ENCODE measurements around the gene USP17L27. TPM values are rescaled to one million over a fixed set of nuclear protein-coding genes. Genes with fewer than 3 reads are reported as not detected.

The USP17L27 gene
- total and polyA plus RNA-seq, 2 donors (not counting 3 experiments of a cell fraction or from before 2014, with no cell fraction given), result not detected

Other genes with a start within 250 kb of the USP17L27 start
- not detected in 2 replicates for gene FAM90A26, start 173.7 kb upstream of the USP17L27 start, total RNA-seq
- not detected in 2 replicates for gene FAM90A26, start 173.7 kb upstream of the USP17L27 start, polyA plus RNA-seq
- not detected in 2 replicates for gene USP17L10, start 133.5 kb upstream of the USP17L27 start, total RNA-seq
- not detected in 2 replicates for gene USP17L10, start 133.5 kb upstream of the USP17L27 start, polyA plus RNA-seq
- not detected in 2 replicates for gene USP17L11, start 128.7 kb upstream of the USP17L27 start, total RNA-seq
- gene USP17L11, start 128.7 kb upstream of the USP17L27 start, polyA plus RNA-seq, result not detected in 2 replicates
- gene USP17L12, start 124.0 kb upstream of the USP17L27 start, total RNA-seq, result not detected in 2 replicates
- gene USP17L12, start 124.0 kb upstream of the USP17L27 start, polyA plus RNA-seq, result not detected in 2 replicates
- gene USP17L13, start 119.3 kb upstream of the USP17L27 start, total RNA-seq, result not detected in 2 replicates
- not detected in 2 replicates for gene USP17L13, start 119.3 kb upstream of the USP17L27 start, polyA plus RNA-seq
- not detected in 2 replicates for gene USP17L15, start 109.8 kb upstream of the USP17L27 start, total RNA-seq
- not detected in 2 replicates for gene USP17L15, start 109.8 kb upstream of the USP17L27 start, polyA plus RNA-seq
- gene USP17L17, start 100.3 kb upstream of the USP17L27 start, total RNA-seq, result not detected in 2 replicates
- gene USP17L17, start 100.3 kb upstream of the USP17L27 start, polyA plus RNA-seq, result not detected in 2 replicates
- not detected in 2 replicates for gene USP17L18, start 95.5 kb upstream of the USP17L27 start, total RNA-seq
- not detected in 2 replicates for gene USP17L18, start 95.5 kb upstream of the USP17L27 start, polyA plus RNA-seq
- gene USP17L19, start 90.8 kb upstream of the USP17L27 start, total RNA-seq, result not detected in 2 replicates
- gene USP17L19, start 90.8 kb upstream of the USP17L27 start, polyA plus RNA-seq, result not detected in 2 replicates
- not detected in 2 replicates for gene USP17L20, start 86.0 kb upstream of the USP17L27 start, total RNA-seq
- gene USP17L20, start 86.0 kb upstream of the USP17L27 start, polyA plus RNA-seq, result not detected in 2 replicates
- not detected in 2 replicates for gene USP17L21, start 81.3 kb upstream of the USP17L27 start, total RNA-seq
- not detected in 2 replicates for gene USP17L21, start 81.3 kb upstream of the USP17L27 start, polyA plus RNA-seq
- gene USP17L22, start 76.5 kb upstream of the USP17L27 start, total RNA-seq, result not detected in 2 replicates
- not detected in 2 replicates for gene USP17L22, start 76.5 kb upstream of the USP17L27 start, polyA plus RNA-seq
- gene USP17L24, start 19.0 kb upstream of the USP17L27 start, total RNA-seq, result not detected in 2 replicates
- gene USP17L24, start 19.0 kb upstream of the USP17L27 start, polyA plus RNA-seq, result not detected in 2 replicates
- gene USP17L25, start 14.2 kb upstream of the USP17L27 start, total RNA-seq, result not detected in 2 replicates
- not detected in 2 replicates for gene USP17L25, start 14.2 kb upstream of the USP17L27 start, polyA plus RNA-seq
- not detected in 2 replicates for gene USP17L26, start 9.5 kb upstream of the USP17L27 start, total RNA-seq
- gene USP17L26, start 9.5 kb upstream of the USP17L27 start, polyA plus RNA-seq, result not detected in 2 replicates
- gene USP17L5, start 4.7 kb upstream of the USP17L27 start, total RNA-seq, result not detected in 2 replicates
- not detected in 2 replicates for gene USP17L5, start 4.7 kb upstream of the USP17L27 start, polyA plus RNA-seq
- gene USP17L28, start 4.7 kb downstream of the USP17L27 start, total RNA-seq, result not detected in 2 replicates
- not detected in 2 replicates for gene USP17L28, start 4.7 kb downstream of the USP17L27 start, polyA plus RNA-seq
- not detected in 2 replicates for gene USP17L29, start 9.5 kb downstream of the USP17L27 start, total RNA-seq
- gene USP17L29, start 9.5 kb downstream of the USP17L27 start, polyA plus RNA-seq, result not detected in 2 replicates
- gene USP17L30, start 19.0 kb downstream of the USP17L27 start, total RNA-seq, result not detected in 2 replicates
- not detected in 2 replicates for gene USP17L30, start 19.0 kb downstream of the USP17L27 start, polyA plus RNA-seq
- gene DEFB131A, start 100.3 kb downstream of the USP17L27 start, total RNA-seq, result not detected in 2 replicates
- gene DEFB131A, start 100.3 kb downstream of the USP17L27 start, polyA plus RNA-seq, result not detected in 2 replicates